ENCODE data around the gene YWHAH.

YWHAH gene

DNA sequence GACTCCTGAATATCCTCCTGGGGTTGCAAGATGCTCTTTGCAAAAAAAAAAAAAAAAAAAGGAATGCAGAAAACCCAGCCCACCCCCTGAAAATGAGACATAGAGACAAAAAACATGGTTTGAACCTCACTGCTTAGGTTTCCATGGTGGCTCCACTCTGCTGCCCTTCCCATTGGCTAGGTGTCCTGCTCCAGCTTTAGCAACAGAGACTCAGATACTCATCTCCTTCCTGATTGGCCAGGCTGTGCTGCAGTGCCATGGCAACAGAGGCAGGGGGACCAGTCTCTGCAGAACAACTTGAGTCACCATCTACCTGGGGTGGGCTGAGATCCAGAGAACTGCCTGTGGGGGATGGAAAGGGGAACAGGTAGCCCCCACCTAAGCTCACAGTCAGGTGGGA is 17.4 kb upstream of the YWHAH start (continued):
- TF ChIP-seq, protein P1, sequence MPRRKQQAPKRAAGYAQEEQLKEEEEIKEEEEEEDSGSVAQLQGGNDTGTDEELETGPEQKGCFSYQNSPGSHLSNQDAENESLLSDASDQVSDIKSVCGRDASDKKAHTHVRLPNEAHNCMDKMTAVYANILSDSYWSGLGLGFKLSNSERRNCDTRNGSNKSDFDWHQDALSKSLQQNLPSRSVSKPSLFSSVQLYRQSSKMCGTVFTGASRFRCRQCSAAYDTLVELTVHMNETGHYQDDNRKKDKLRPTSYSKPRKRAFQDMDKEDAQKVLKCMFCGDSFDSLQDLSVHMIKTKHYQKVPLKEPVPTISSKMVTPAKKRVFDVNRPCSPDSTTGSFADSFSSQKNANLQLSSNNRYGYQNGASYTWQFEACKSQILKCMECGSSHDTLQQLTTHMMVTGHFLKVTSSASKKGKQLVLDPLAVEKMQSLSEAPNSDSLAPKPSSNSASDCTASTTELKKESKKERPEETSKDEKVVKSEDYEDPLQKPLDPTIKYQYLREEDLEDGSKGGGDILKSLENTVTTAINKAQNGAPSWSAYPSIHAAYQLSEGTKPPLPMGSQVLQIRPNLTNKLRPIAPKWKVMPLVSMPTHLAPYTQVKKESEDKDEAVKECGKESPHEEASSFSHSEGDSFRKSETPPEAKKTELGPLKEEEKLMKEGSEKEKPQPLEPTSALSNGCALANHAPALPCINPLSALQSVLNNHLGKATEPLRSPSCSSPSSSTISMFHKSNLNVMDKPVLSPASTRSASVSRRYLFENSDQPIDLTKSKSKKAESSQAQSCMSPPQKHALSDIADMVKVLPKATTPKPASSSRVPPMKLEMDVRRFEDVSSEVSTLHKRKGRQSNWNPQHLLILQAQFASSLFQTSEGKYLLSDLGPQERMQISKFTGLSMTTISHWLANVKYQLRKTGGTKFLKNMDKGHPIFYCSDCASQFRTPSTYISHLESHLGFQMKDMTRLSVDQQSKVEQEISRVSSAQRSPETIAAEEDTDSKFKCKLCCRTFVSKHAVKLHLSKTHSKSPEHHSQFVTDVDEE (CRISPR knock-in tag; IDR thresholded peaks at IDR 0.05), result no peak
- TF ChIP-seq TOX (CRISPR knock-in tag; IDR thresholded peaks at IDR 0.05; ENCODE audit: borderline replicate concordance) (no peak), ZFP3 (CRISPR knock-in tag; IDR thresholded peaks at IDR 0.05) (no peak), ZFP30 (CRISPR knock-in tag; IDR thresholded peaks at IDR 0.05) (no peak), GLIS3 (CRISPR knock-in tag; IDR thresholded peaks at IDR 0.05) (no peak), TCF4 (CRISPR knock-in tag; IDR thresholded peaks at IDR 0.05; ENCODE audit: borderline replicate concordance) (no peak)

DNA sequence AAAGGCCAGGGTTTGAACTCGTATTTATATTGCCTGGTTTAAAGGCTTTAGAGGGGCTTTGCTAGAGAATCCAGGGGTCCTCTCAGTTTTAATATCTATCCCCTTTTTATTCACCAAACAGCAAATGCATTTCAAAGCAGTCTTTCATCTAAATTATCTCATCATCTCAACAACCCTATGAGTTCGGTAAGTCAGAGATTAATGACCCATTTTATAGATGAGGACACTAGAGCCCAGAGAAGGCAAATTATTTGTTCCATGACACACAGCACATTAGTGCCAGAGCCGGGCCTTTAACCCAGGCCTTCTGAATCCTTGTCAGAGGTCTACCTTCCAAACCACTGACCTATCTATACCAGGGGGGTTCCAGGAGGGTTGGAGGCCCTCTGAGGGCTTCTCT is 16.8 kb upstream of the YWHAH start:
- TF ChIP-seq ZNF8 (CRISPR knock-in tag; IDR thresholded peaks at IDR 0.05), result peak; percentile 58; the same call in 1 of the 2 replicates
- TF ChIP-seq, protein P2, sequence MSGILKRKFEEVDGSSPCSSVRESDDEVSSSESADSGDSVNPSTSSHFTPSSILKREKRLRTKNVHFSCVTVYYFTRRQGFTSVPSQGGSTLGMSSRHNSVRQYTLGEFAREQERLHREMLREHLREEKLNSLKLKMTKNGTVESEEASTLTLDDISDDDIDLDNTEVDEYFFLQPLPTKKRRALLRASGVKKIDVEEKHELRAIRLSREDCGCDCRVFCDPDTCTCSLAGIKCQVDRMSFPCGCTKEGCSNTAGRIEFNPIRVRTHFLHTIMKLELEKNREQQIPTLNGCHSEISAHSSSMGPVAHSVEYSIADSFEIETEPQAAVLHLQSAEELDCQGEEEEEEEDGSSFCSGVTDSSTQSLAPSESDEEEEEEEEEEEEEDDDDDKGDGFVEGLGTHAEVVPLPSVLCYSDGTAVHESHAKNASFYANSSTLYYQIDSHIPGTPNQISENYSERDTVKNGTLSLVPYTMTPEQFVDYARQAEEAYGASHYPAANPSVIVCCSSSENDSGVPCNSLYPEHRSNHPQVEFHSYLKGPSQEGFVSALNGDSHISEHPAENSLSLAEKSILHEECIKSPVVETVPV (CRISPR knock-in tag; IDR thresholded peaks at IDR 0.05), result no peak
- no peak for ATAC-seq

DNA sequence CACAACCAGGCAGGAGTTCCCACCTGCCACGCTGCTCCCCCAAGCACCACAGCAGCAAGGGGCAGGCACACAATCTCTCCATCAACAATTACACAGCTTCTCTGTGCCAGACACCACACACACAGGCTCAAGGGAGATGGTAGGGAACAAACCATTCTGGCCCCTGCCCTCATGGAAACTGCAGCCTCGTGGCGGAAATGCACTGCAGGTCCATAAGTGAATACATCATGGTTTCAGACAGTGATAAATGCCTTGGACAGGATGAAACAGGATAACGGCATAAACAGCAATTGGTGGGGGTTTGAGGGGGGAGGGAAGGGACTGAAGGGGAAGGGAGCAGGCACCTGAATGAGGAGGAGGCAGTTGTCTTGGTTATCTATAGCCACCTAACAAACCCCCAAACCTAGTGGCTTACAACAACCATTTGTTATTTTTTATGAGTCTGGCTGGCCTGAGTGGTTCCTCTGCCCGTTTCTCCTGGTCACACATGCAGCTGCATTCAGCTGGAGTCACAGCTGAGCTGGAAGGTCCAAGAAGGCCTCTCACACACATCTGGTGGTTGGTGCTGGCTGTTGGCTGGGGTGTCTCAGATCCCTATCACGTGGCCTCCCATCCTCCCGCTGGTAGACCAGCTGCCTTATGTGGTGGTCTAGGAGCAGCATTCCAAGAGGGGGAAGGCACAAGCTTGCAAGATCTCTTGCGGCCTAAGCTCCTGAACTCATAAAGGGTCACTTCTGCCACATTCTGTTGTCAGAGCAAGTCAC is 15.0 kb upstream of the YWHAH start:
- no peak; the same call in 2 of the 3 replicates for ATAC-seq
- TF ChIP-seq TOX (CRISPR knock-in tag; IDR thresholded peaks at IDR 0.05; ENCODE audit: borderline replicate concordance) (no peak), PPARA (CRISPR knock-in tag; IDR thresholded peaks at IDR 0.05; ENCODE audit: borderline replicate concordance) (no peak), ESRRG (CRISPR knock-in tag; IDR thresholded peaks at IDR 0.05) (no peak), ISL1 (CRISPR knock-in tag; IDR thresholded peaks at IDR 0.05) (no peak), CSDC2 (CRISPR knock-in tag; IDR thresholded peaks at IDR 0.05) (no peak), ARNTL (CRISPR knock-in tag; IDR thresholded peaks at IDR 0.05; ENCODE audit: borderline replicate concordance, low read depth) (no peak)
- TF ChIP-seq, protein P1 (CRISPR knock-in tag; IDR thresholded peaks at IDR 0.05), result no peak

DNA sequence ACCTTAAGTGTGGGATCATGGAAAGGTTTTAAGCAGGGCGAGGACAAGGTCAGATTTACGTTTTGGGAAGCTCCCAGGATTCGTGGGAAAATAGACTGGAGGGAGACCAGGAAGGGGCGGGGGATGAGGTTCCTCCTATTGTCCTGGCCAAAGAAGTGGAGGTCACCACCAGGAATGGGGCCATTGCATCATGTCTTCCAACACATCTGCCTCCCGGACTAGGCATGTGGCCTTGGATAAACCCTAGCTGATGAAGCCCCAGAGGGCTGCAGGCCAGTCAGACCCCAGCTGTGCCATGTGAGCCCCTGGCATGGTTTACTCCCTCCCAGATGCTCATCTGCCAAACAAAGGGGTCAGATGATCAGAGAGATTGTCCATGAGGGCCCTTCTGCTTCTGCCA is 11.5 kb upstream of the YWHAH start:
- TF ChIP-seq, protein P3, sequence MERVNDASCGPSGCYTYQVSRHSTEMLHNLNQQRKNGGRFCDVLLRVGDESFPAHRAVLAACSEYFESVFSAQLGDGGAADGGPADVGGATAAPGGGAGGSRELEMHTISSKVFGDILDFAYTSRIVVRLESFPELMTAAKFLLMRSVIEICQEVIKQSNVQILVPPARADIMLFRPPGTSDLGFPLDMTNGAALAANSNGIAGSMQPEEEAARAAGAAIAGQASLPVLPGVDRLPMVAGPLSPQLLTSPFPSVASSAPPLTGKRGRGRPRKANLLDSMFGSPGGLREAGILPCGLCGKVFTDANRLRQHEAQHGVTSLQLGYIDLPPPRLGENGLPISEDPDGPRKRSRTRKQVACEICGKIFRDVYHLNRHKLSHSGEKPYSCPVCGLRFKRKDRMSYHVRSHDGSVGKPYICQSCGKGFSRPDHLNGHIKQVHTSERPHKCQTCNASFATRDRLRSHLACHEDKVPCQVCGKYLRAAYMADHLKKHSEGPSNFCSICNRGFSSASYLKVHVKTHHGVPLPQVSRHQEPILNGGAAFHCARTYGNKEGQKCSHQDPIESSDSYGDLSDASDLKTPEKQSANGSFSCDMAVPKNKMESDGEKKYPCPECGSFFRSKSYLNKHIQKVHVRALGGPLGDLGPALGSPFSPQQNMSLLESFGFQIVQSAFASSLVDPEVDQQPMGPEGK (CRISPR knock-in tag; IDR thresholded peaks at IDR 0.05; ENCODE audit: borderline replicate concordance), result no peak
- TF ChIP-seq TCF4 (CRISPR knock-in tag; IDR thresholded peaks at IDR 0.05; ENCODE audit: borderline replicate concordance), result no peak
- no peak for TF ChIP-seq ZFP3 (CRISPR knock-in tag; IDR thresholded peaks at IDR 0.05)
- no peak for TF ChIP-seq SNAI2 (CRISPR knock-in tag; IDR thresholded peaks at IDR 0.05)
- TF ChIP-seq, protein P4, sequence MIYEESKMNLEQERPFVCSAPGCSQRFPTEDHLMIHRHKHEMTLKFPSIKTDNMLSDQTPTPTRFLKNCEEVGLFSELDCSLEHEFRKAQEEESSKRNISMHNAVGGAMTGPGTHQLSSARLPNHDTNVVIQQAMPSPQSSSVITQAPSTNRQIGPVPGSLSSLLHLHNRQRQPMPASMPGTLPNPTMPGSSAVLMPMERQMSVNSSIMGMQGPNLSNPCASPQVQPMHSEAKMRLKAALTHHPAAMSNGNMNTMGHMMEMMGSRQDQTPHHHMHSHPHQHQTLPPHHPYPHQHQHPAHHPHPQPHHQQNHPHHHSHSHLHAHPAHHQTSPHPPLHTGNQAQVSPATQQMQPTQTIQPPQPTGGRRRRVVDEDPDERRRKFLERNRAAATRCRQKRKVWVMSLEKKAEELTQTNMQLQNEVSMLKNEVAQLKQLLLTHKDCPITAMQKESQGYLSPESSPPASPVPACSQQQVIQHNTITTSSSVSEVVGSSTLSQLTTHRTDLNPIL (CRISPR knock-in tag; IDR thresholded peaks at IDR 0.05; ENCODE audit: low read depth), result no peak
- TF ChIP-seq ZC3H10 (CRISPR knock-in tag; IDR thresholded peaks at IDR 0.05), result no peak
- TF ChIP-seq TOX (CRISPR knock-in tag; IDR thresholded peaks at IDR 0.05; ENCODE audit: borderline replicate concordance), result no peak
- TF ChIP-seq, protein P5, sequence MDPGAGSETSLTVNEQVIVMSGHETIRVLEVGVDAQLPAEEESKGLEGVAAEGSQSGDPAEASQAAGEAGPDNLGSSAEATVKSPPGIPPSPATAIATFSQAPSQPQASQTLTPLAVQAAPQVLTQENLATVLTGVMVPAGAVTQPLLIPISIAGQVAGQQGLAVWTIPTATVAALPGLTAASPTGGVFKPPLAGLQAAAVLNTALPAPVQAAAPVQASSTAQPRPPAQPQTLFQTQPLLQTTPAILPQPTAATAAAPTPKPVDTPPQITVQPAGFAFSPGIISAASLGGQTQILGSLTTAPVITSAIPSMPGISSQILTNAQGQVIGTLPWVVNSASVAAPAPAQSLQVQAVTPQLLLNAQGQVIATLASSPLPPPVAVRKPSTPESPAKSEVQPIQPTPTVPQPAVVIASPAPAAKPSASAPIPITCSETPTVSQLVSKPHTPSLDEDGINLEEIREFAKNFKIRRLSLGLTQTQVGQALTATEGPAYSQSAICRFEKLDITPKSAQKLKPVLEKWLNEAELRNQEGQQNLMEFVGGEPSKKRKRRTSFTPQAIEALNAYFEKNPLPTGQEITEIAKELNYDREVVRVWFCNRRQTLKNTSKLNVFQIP (CRISPR knock-in tag; IDR thresholded peaks at IDR 0.05; ENCODE audit: borderline replicate concordance, low read depth), result no peak
- TF ChIP-seq ARNTL (CRISPR knock-in tag; IDR thresholded peaks at IDR 0.05; ENCODE audit: borderline replicate concordance, low read depth), result no peak
- TF ChIP-seq ISL1 (CRISPR knock-in tag; IDR thresholded peaks at IDR 0.05), result no peak
- TF ChIP-seq ZNF8 (CRISPR knock-in tag; IDR thresholded peaks at IDR 0.05), result no peak
- TF ChIP-seq ZFP30 (CRISPR knock-in tag; IDR thresholded peaks at IDR 0.05), result no peak
- TF ChIP-seq RARB (CRISPR knock-in tag; IDR thresholded peaks at IDR 0.05), result no peak
- no peak for TF ChIP-seq PPARA (CRISPR knock-in tag; IDR thresholded peaks at IDR 0.05; ENCODE audit: borderline replicate concordance)
- no peak for ATAC-seq

Measured in SK-N-SH treated with all-trans-retinoic acid at 6 μM for 48 hours (cell line).